Astrocyte (in vitro differentiated cells and primary cell): ENCODE data around the gene SYF2. TPM values are rescaled to one million over a fixed set of nuclear protein-coding genes. Genes with fewer than 3 reads are reported as not detected.

Experiments used
- DNase-seq: peaks from one replicate; pipeline ENCODE4 v3.0.0-alpha.2; 2010; ENCODE audit warnings: low read depth
- FAIRE-seq: peaks from 2 replicates; lab custom pipeline; 2011; peaks lifted over from hg19 to GRCh38; lab: Jason Lieb, UNC
- H2AFZ ChIP-seq: 2 replicates; pipeline ENCODE4 v1.6.0; 2012; ENCODE audit warnings: low read depth, low read length, inconsistent platforms
- H3K27ac ChIP-seq: 2 replicates; pipeline ENCODE4 v1.5.1; 2011; ENCODE audit warnings: low read depth, low read length, inconsistent platforms
- H3K27me3 ChIP-seq: 2 replicates; pipeline ENCODE4 v1.6.0; 2011; ENCODE audit warnings: low read length, inconsistent platforms; ENCODE audit not compliant: insufficient read depth
- H3K36me3 ChIP-seq: 2 replicates; pipeline ENCODE4 v1.5.1; 2011; ENCODE audit warnings: low read length, inconsistent platforms; ENCODE audit not compliant: insufficient read depth
- H3K4me1 ChIP-seq: 2 replicates; pipeline ENCODE4 v1.5.1; 2011; ENCODE audit warnings: low read length, inconsistent platforms; ENCODE audit not compliant: insufficient read depth
- H3K4me2 ChIP-seq: 2 replicates; pipeline ENCODE4 v1.6.0; 2012; ENCODE audit warnings: low read length, inconsistent platforms
- H3K4me3 ChIP-seq: 2 replicates; pipeline ENCODE4 v1.5.1; 2011; ENCODE audit warnings: low read depth, mild to moderate bottlenecking, low read length, inconsistent platforms; ENCODE audit not compliant: insufficient read depth
- H3K79me2 ChIP-seq: 2 replicates; pipeline ENCODE4 v1.6.0; 2012; ENCODE audit warnings: mild to moderate bottlenecking, low read length, inconsistent platforms; ENCODE audit not compliant: insufficient read depth
- H3K9ac ChIP-seq: 2 replicates; pipeline ENCODE4 v1.6.0; 2012; ENCODE audit warnings: mild to moderate bottlenecking, low read length, inconsistent platforms
- H3K9me3 ChIP-seq: 2 replicates; pipeline ENCODE4 v1.5.1; 2012; ENCODE audit warnings: low read depth, mild to moderate bottlenecking, low read length, inconsistent platforms; ENCODE audit not compliant: insufficient read depth
- H4K20me1 ChIP-seq: 2 replicates; pipeline ENCODE4 v1.6.0; 2012; ENCODE audit warnings: low read length, inconsistent platforms; ENCODE audit not compliant: insufficient read depth
- H3K27ac Mint-ChIP-seq: one replicate; pipeline ENCODE4 v1.8.0; 2021; ENCODE audit warnings: mild to moderate bottlenecking, mixed read lengths; ENCODE audit not compliant: unreplicated experiment
- H3K27me3 Mint-ChIP-seq: one replicate; pipeline ENCODE4 v1.8.0; 2021; ENCODE audit warnings: low read depth, mixed read lengths; ENCODE audit not compliant: unreplicated experiment
- H3K36me3 Mint-ChIP-seq: one replicate; pipeline ENCODE4 v1.8.0; 2021; ENCODE audit warnings: low read depth, mixed read lengths; ENCODE audit not compliant: unreplicated experiment
- H3K4me1 Mint-ChIP-seq: one replicate; pipeline ENCODE4 v1.8.0; 2021; ENCODE audit warnings: low read depth, mixed read lengths; ENCODE audit not compliant: unreplicated experiment
- H3K4me3 Mint-ChIP-seq: one replicate; pipeline ENCODE4 v1.8.0; 2021; ENCODE audit warnings: mild to moderate bottlenecking, moderate library complexity, mixed read lengths; ENCODE audit not compliant: unreplicated experiment
- H3K9me3 Mint-ChIP-seq: one replicate; pipeline ENCODE4 v1.8.0; 2021; ENCODE audit warnings: mild to moderate bottlenecking, mixed read lengths; ENCODE audit not compliant: unreplicated experiment
- CTCF ChIP-seq: IDR thresholded peaks from 2 replicates; pipeline ENCODE4 v1.5.1; 2011; ENCODE audit warnings: low read depth, mild to moderate bottlenecking, inconsistent platforms, low read length, moderate library complexity; ENCODE audit not compliant: insufficient read depth
- EZH2 ChIP-seq: IDR thresholded peaks from 2 replicates; pipeline ENCODE4 v1.6.1; 2012; ENCODE audit warnings: mild to moderate bottlenecking, low read length, inconsistent platforms; ENCODE audit not compliant: insufficient read depth
- total RNA-seq: library from RNA; stranded (reverse); gene quantifications from 2 replicates; pipeline ENCODE4 v1.2.1, GENCODE V29; 2021

The SYF2 gene
- total RNA-seq, 1 donor from 2014 or later = 29.1 TPM

GRCh38 chr1:25220666-25221065 is 11.6 kb downstream of the SYF2 start:
- Histone ChIP-seq H3K79me2 (no peaks in the 10 kb centered on the region), H4K20me1 (no peaks in the 10 kb centered on the region), H2AFZ (no peak overlapping the region), H3K9me3 (no peaks in the 10 kb centered on the region), H3K9ac (no peak overlapping the region), H3K4me3 (no peak overlapping the region), H3K36me3 (peaks cover 21% of the 10 kb centered on the region), H3K27ac (no peak overlapping the region), H3K27me3 (no peaks in the 10 kb centered on the region), H3K4me2 (no peak overlapping the region), H3K4me1 (no peaks in the 10 kb centered on the region)
- DNase-seq (no peak), FAIRE-seq (no peak)
- TF ChIP-seq EZH2 = no peak
- no peak for TF ChIP-seq CTCF
- no peaks in the 10 kb centered on the region for H3K9me3 Mint-ChIP-seq
- no peak overlapping the region for H3K4me3 Mint-ChIP-seq
- no peaks in the 10 kb centered on the region for H3K27me3 Mint-ChIP-seq
- H3K27ac Mint-ChIP-seq = peak overlapping the region; percentile 84
- peaks cover 20% of the 10 kb centered on the region for H3K36me3 Mint-ChIP-seq
- H3K4me1 Mint-ChIP-seq = peaks cover 4% of the 10 kb centered on the region

GRCh38 chr1:25219661-25220251 is 12.5 kb downstream of the SYF2 start:
- Mint-ChIP-seq H3K4me3 (no peak overlapping the region), H3K4me1 (peaks cover 4% of the 10 kb centered on the region), H3K27me3 (no peaks in the 10 kb centered on the region), H3K27ac (no peak overlapping the region), H3K36me3 (peaks cover 20% of the 10 kb centered on the region), H3K9me3 (no peaks in the 10 kb centered on the region)
- Histone ChIP-seq H3K27me3 (no peaks in the 10 kb centered on the region), H2AFZ (no peak overlapping the region), H3K4me1 (no peaks in the 10 kb centered on the region), H3K9ac (no peak overlapping the region), H4K20me1 (no peaks in the 10 kb centered on the region), H3K9me3 (no peaks in the 10 kb centered on the region), H3K4me2 (no peak overlapping the region), H3K4me3 (no peak overlapping the region), H3K27ac (no peak overlapping the region), H3K79me2 (no peaks in the 10 kb centered on the region), H3K36me3 (peaks cover 18% of the 10 kb centered on the region)
- TF ChIP-seq CTCF (no peak), EZH2 (no peak)
- DNase-seq (no peak), FAIRE-seq (no peak)

- no peak for TF ChIP-seq CTCF
- no peak for TF ChIP-seq EZH2
- no peaks in the 10 kb centered on the region for H3K27me3 Mint-ChIP-seq
- no peaks in the 10 kb centered on the region for H3K9me3 ChIP-seq
- no peak for DNase-seq
- no peaks in the 10 kb centered on the region for H3K79me2 ChIP-seq
- H3K27ac ChIP-seq = no peak overlapping the region
- no peak overlapping the region for H3K9ac ChIP-seq
- H4K20me1 ChIP-seq = no peaks in the 10 kb centered on the region
- peaks cover 11% of the 10 kb centered on the region for H3K36me3 Mint-ChIP-seq
- no peak for FAIRE-seq
- H3K4me3 ChIP-seq = no peak overlapping the region
- no peak overlapping the region for H3K4me3 Mint-ChIP-seq
- no peaks in the 10 kb centered on the region for H3K4me1 Mint-ChIP-seq
- H3K27me3 ChIP-seq = no peaks in the 10 kb centered on the region
- no peaks in the 10 kb centered on the region for H3K9me3 Mint-ChIP-seq
- no peak overlapping the region for H2AFZ ChIP-seq
- H3K36me3 ChIP-seq = peaks cover 8% of the 10 kb centered on the region
- no peak overlapping the region for H3K27ac Mint-ChIP-seq
- no peaks in the 10 kb centered on the region for H3K4me1 ChIP-seq
- H3K4me2 ChIP-seq = no peak overlapping the region
Measured at GRCh38 chr1:25217598-25218232, 14.6 kb downstream of the SYF2 start.
